Measurements from ENCODE around the gene CTDSPL.

The CTDSPL gene

GRCh38 chr3:37910671-37911400 lies 49.2 kb downstream of the CTDSPL start:
- in situ Hi-C loops (cut with MboI; ENCODE audit: low sequenced_read_pairs): no loop called here

GRCh38 chr3:37912052-37912733 lies 50.5 kb downstream of the CTDSPL start:
- in situ Hi-C loops (cut with MboI; ENCODE audit: low sequenced_read_pairs): no loop called here

GRCh38 chr3:37913522-37913921 lies 51.8 kb downstream of the CTDSPL start:
- in situ Hi-C loops (cut with MboI; ENCODE audit: low sequenced_read_pairs): no loop called here

- in situ Hi-C loops (cut with MboI; ENCODE audit: low sequenced_read_pairs): no loop called here
Observed at GRCh38 chr3:37916685-37917084, 55.0 kb downstream of the CTDSPL start.

GRCh38 chr3:37918627-37919026 lies 56.9 kb downstream of the CTDSPL start:
- in situ Hi-C loops (cut with MboI; ENCODE audit: low sequenced_read_pairs): no loop called here

GRCh38 chr3:37920156-37920699 lies 58.5 kb downstream of the CTDSPL start:
- in situ Hi-C loops (cut with MboI; ENCODE audit: low sequenced_read_pairs): no loop called here

GRCh38 chr3:37921025-37921424 lies 59.3 kb downstream of the CTDSPL start:
- in situ Hi-C loops (cut with MboI; ENCODE audit: low sequenced_read_pairs): no loop called here

- in situ Hi-C loops (cut with MboI; ENCODE audit: low sequenced_read_pairs): no loop called here
Observed at GRCh38 chr3:37922721-37923568, 61.3 kb downstream of the CTDSPL start.

GRCh38 chr3:37923569-37924040 lies 61.9 kb downstream of the CTDSPL start:
- in situ Hi-C loops (cut with MboI; ENCODE audit: low sequenced_read_pairs): no loop called here

GRCh38 chr3:37924453-37924852 lies 62.8 kb downstream of the CTDSPL start:
- in situ Hi-C loops (cut with MboI; ENCODE audit: low sequenced_read_pairs): no loop called here

GRCh38 chr3:37925157-37925556 lies 63.5 kb downstream of the CTDSPL start:
- in situ Hi-C loops (cut with MboI; ENCODE audit: low sequenced_read_pairs): no loop called here

GRCh38 chr3:37926611-37927010 lies 64.9 kb downstream of the CTDSPL start:
- in situ Hi-C loops (cut with MboI; ENCODE audit: low sequenced_read_pairs): no loop called here

- in situ Hi-C loops (cut with MboI; ENCODE audit: low sequenced_read_pairs): no loop called here
Observed at GRCh38 chr3:37930495-37930894, 68.8 kb downstream of the CTDSPL start.

- in situ Hi-C loops (cut with MboI; ENCODE audit: low sequenced_read_pairs): no loop called here
Observed at GRCh38 chr3:37932505-37932904, 70.8 kb downstream of the CTDSPL start.

GRCh38 chr3:37934631-37935289 lies 73.1 kb downstream of the CTDSPL start:
- in situ Hi-C loops (cut with MboI; ENCODE audit: low sequenced_read_pairs): no loop called here

- in situ Hi-C loops (cut with MboI; ENCODE audit: low sequenced_read_pairs): no loop called here
Observed at GRCh38 chr3:37935290-37935668, 73.6 kb downstream of the CTDSPL start.

GRCh38 chr3:37935756-37936666 lies 74.3 kb downstream of the CTDSPL start:
- in situ Hi-C loops (cut with MboI; ENCODE audit: low sequenced_read_pairs): no loop called here

GRCh38 chr3:37937156-37937555 lies 75.5 kb downstream of the CTDSPL start:
- in situ Hi-C loops (cut with MboI; ENCODE audit: low sequenced_read_pairs): no loop called here

GRCh38 chr3:37938011-37938410 lies 76.3 kb downstream of the CTDSPL start:
- in situ Hi-C loops (cut with MboI; ENCODE audit: low sequenced_read_pairs): no loop called here

Measured in HL-60/S4 treated with phorbol 12-myristate 13-acetate at 8.2 ng/mL for 4 days and 3 days (cell line).